Upper lobe of left lung (tissue), 6 donors: ENCODE data around the gene ATP9A. TPM values are rescaled to one million over a fixed set of nuclear protein-coding genes. Genes with fewer than 3 reads are reported as not detected.
A peak's percentile ranks its signal among the peaks of the same experiment; 100 is the strongest.

Source experiments
- ATAC-seq, 2 donors: fragments of 200-7000 bp; cut with Tn5 transposase; one replicate each; pipeline ENCODE4 v1.9.1; 2022; ENCODE audit warnings: mild to moderate bottlenecking in 2 of 2, moderate library complexity in 2 of 2; ENCODE audit not compliant: low FRiP score in 2 of 2
- DNase-seq, 2 donors: peaks; one replicate each; pipeline ENCODE4 v3.0.0-alpha.2; 2019 to 2020
- H3K27ac ChIP-seq, 4 donors: fragments of 200-600 bp; sonication (generic); one replicate each; pipeline ENCODE4 v1.5.1; 2016 to 2019
- H3K27me3 ChIP-seq, 4 donors: fragments of 200-600 bp; sonication (generic); one replicate each; pipeline ENCODE4 v1.5.1; 2017 to 2019
- H3K36me3 ChIP-seq, 4 donors: fragments of 200-600 bp; sonication (generic); one replicate each; pipeline ENCODE4 v1.5.1; 2016 to 2019
- H3K4me1 ChIP-seq, 4 donors: fragments of 200-600 bp; sonication (generic); one replicate each; pipeline ENCODE4 v1.5.1; 2018 to 2019
- H3K4me3 ChIP-seq, 4 donors: fragments of 200-600 bp; sonication (generic); one replicate each; pipeline ENCODE4 v1.5.1; 2017 to 2019; ENCODE audit warnings: mild to moderate bottlenecking in 2 of 4, moderate library complexity in 1 of 4
- H3K9me3 ChIP-seq, 4 donors: fragments of 200-600 bp; sonication (generic); one replicate each; pipeline ENCODE4 v1.5.1; 2018 to 2019
- EP300 ChIP-seq, 4 donors: sonication (generic); formaldehyde crosslinking; IDR thresholded peaks; one replicate each; pipeline ENCODE4 v1.5.1; 2017; ENCODE audit warnings: antibody characterized with exemption in 4 of 4, control low read depth in 2 of 4
- POLR2A ChIP-seq, 4 donors: fragments of 450-650 bp; IDR thresholded peaks; one replicate each; pipeline ENCODE4 v1.5.1; 2016 to 2017; ENCODE audit warnings: antibody characterized with exemption in 4 of 4, mild to moderate bottlenecking in 2 of 4
- POLR2AphosphoS5 ChIP-seq, 2 donors: sonication (generic); formaldehyde crosslinking; IDR thresholded peaks; one replicate each; pipeline ENCODE4 v1.5.1; 2017; ENCODE audit warnings: antibody characterized with exemption in 2 of 2
- WGBS, 2 donors: methylation state at CpG; one replicate each; pipeline ENCODE4 v1.1.5; 2017 to 2018; 5-methylcytosine and 5-hydroxymethylcytosine counted together
- total RNA-seq, 6 donors: library from RNA; depleted of rRNA in 4 of 6; stranded (reverse); fragments of >200 nt in 4 of 6; gene quantifications; one replicate each; pipeline versions ENCODE4 v1.1.0 to v1.2.1, GENCODE V29; 2016 to 2021
- TF ChIP-seq, protein P1 (sequence below), 6 experiments: fragments of 450-650 bp in 4 of 6; fragments of 200-600 bp in 2 of 6; sonication (generic) in 2 of 6; IDR thresholded peaks; one replicate each; pipeline ENCODE4 v1.5.1; 2016 to 2019; ENCODE audit warnings: antibody characterized with exemption in 6 of 6
- donor health status: DM: no; HTN: no; CAD: no; lungs with moderate emphysema.
- donor health status: DM: no; HTN: yes; CAD: no; lungs with severe emphysema.

The ATP9A gene
- total RNA-seq, 6 donors from 2014 or later: 15.7 to 31.3 (median 22.8) TPM

DNA sequence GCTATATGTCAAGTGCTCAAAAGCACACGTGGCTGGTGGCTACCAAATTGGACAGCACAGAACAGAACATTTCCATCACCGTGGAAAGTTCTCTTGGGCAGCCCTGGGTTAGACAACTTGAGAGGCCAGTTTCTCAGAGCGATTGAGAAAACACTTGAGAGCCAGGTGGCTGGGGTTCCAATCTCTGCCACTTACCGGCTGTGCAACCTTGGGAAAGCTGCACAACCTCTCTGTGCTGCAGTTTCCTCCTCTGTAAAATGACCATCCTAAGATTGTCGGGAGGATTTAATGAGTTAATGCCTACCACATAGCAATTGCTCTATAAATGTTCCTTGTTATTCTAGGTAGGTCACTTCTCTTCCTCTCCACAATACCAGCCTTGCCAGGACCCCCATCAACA is 200.6 kb downstream of the ATP9A start:
- DNase-seq (no peak), ATAC-seq (no peak)
- Histone ChIP-seq H3K27me3 (peaks cover 0 to under 1% (median 0%) of the 10 kb centered on the region in 4 donors), H3K9me3 (no peaks in the 10 kb centered on the region), H3K27ac (no peak overlapping the region), H3K36me3 (no peaks in the 10 kb centered on the region), H3K4me3 (no peak overlapping the region), H3K4me1 (peaks cover 8 to 15% (median 13%) of the 10 kb centered on the region in 4 donors)
- TF ChIP-seq, protein P1, sequence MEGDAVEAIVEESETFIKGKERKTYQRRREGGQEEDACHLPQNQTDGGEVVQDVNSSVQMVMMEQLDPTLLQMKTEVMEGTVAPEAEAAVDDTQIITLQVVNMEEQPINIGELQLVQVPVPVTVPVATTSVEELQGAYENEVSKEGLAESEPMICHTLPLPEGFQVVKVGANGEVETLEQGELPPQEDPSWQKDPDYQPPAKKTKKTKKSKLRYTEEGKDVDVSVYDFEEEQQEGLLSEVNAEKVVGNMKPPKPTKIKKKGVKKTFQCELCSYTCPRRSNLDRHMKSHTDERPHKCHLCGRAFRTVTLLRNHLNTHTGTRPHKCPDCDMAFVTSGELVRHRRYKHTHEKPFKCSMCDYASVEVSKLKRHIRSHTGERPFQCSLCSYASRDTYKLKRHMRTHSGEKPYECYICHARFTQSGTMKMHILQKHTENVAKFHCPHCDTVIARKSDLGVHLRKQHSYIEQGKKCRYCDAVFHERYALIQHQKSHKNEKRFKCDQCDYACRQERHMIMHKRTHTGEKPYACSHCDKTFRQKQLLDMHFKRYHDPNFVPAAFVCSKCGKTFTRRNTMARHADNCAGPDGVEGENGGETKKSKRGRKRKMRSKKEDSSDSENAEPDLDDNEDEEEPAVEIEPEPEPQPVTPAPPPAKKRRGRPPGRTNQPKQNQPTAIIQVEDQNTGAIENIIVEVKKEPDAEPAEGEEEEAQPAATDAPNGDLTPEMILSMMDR (IDR thresholded peaks at IDR 0.05): no peak
- no peak for TF ChIP-seq POLR2A (IDR thresholded peaks at IDR 0.05)
- no peak for TF ChIP-seq POLR2AphosphoS5 (IDR thresholded peaks at IDR 0.05)
- no peak for TF ChIP-seq EP300 (IDR thresholded peaks at IDR 0.05)
- 64 to 78% methylated on average over 5 of the region's 5 CpGs for WGBS, 2 donors

DNA sequence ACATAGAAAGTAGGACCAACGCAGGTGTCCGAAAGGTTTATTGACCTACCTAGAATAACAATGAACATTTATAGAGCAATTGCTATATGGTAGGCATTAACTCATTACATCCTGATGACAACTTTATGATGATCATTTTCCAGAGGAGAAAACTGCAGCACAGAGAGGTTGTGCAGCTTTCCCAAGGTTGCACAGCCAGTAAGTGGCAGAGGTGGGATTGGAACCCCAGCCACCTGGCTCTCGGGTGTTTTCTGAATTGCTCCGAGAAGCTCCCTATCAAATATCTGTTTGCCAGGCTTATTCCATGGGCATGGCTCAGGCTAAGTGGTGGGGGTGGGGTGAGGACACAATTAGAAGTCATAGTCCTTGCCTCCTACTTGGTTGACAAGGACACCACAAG is 201.6 kb downstream of the ATP9A start:
- DNase-seq (no peak), ATAC-seq (no peak)
- Histone ChIP-seq H3K27me3 (peaks cover 0 to 9% (median 0%) of the 10 kb centered on the region in 4 donors), H3K27ac (no peak overlapping the region), H3K36me3 (no peaks in the 10 kb centered on the region), H3K4me3 (no peak overlapping the region), H3K9me3 (no peaks in the 10 kb centered on the region), H3K4me1 (peaks cover 15 to 26% (median 24%) of the 10 kb centered on the region in 4 donors)
- 93 to 100% methylated on average over 2 to 4 of the region's 4 CpGs for WGBS, 2 donors
- TF ChIP-seq POLR2AphosphoS5 (IDR thresholded peaks at IDR 0.05) (no peak), EP300 (IDR thresholded peaks at IDR 0.05) (no peak), POLR2A (IDR thresholded peaks at IDR 0.05) (no peak)
- TF ChIP-seq, protein P1 (IDR thresholded peaks at IDR 0.05): no peak

DNA sequence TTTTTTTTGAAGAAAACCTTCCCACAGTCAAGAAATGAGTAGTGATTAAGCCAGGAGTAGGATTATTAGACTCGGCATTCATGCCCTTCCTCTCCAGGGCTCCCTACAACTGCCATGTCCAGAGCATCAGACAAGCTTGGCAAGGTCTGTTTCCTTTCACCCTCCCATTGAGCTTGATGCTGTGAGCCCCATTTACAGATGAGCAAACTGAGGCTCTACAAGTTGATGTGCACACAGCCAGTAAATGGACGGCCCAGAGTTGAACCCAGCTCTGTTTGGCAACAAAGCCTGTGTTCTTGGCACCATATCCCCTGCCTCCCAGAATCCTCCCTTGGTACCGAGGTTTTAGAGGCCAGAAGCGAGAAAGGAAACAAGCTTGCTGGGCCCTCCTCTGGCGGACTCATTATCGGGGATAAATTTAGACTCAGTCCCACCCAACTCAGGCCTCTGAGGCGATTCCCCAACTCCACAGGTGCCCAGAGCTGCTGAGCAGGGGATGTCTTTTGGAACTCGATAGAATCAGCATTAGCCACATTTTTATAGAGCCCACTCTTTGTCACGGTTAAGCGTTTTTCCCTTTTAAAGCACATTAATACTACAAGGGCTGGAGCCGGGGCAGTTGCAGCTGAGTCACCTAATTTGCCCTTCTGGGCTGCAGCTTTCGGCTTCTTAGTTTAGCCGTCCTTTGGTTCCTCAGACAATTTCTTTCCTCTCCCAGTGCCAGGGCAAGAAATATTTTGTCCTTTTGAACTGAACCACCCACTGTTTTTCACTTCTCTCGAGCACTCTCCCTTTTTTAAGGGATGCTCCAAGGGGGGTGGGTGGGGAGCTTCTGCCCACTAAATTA is 202.7 kb downstream of the ATP9A start:
- H3K27ac ChIP-seq: no peak overlapping the region
- no peak for TF ChIP-seq EP300 (IDR thresholded peaks at IDR 0.05)
- TF ChIP-seq, protein P1 (IDR thresholded peaks at IDR 0.05): no peak
- TF ChIP-seq POLR2A (IDR thresholded peaks at IDR 0.05): no peak
- no peak for TF ChIP-seq POLR2AphosphoS5 (IDR thresholded peaks at IDR 0.05)

DNA sequence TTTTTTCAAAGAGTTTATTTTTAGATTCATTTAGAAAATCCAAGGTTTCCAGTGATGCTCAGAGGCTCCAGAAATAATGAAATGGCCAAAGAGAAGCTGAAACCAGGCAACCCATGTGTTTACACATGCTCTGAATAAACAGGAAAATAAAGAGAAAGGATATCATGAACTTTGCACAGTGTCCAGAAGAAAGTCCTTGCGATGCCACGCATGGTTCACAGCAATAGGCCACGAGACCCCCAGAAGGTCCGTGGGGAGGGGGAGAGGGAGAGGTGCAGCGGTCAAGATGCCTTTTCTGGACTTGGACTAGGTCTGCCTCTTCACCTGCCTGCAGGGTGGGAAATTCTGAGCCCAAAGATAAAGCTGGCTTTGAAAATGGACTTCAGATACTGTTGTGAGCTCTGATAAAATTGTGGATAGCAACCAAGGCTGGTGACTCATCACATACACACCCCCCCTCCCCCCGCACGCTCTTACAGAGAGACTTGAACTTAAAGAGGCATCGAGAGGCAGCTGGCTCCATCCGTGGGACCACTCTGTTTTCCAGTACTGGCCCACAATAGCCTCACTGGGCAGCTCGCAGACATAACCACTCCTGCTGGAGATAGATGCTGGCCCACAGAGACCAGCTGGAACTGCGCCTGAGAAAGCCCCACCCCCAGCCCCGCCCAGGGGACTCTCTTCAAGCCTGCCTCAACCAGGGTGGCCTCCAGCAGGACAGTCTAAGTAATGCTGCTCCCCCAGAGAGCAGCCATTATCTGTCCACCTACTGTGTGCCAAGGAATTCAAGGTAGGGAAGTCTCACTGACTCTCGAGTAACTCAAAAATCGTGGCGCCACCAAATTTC is 204.5 kb downstream of the ATP9A start:
- ATAC-seq: peak; percentile 67 to 73
- Histone ChIP-seq H3K4me1 (peaks cover 24 to 37% (median 33%) of the 10 kb centered on the region in 4 donors), H3K9me3 (no peaks in the 10 kb centered on the region), H3K27ac (peak overlapping the region in 3 of 4 donors; percentile 73 to 84 (median 80)), H3K4me3 (peak overlapping the region in 2 of 4 donors; percentile 44 to 53), H3K27me3 (peaks cover 0 to 17% (median 0%) of the 10 kb centered on the region in 4 donors), H3K36me3 (no peaks in the 10 kb centered on the region)
- 25 to 39% methylated on average over 11 to 15 of the region's 15 CpGs for WGBS, 2 donors
- TF ChIP-seq POLR2AphosphoS5 (IDR thresholded peaks at IDR 0.05) (no peak), EP300 (IDR thresholded peaks at IDR 0.05) (peak in 1 of 4 donors; percentile 35)
- DNase-seq: peak; percentile 32 to 85

More for the DNA sequence above, 202.7 kb downstream of the ATP9A start:
- DNase-seq: no peak
- no peak for ATAC-seq
- no peak overlapping the region for H3K4me3 ChIP-seq
- no peaks in the 10 kb centered on the region for H3K9me3 ChIP-seq
- peaks cover 24 to 36% (median 33%) of the 10 kb centered on the region in 4 donors for H3K4me1 ChIP-seq
- WGBS, 2 donors: 65 to 73% methylated on average over 13 to 14 of the region's 14 CpGs
- H3K36me3 ChIP-seq: no peaks in the 10 kb centered on the region
- peaks cover 0 to 12% (median 0%) of the 10 kb centered on the region in 4 donors for H3K27me3 ChIP-seq

DNA sequence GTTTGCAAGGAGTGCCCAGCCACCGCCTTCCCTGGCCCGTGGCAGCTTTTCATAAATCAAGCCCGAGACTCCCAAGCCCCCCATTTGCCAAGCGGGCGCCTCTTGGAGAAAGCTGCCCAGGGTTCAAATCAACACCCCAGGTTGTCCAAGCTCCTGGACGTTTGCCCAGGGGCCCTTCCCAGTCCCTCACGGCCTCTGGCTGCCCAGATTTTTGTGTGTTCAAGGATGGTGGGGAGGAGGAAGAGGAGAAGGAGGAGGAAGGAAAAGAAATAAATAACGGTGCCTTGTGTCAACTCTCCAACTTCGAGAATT is 205.1 kb downstream of the ATP9A start:
- Histone ChIP-seq H3K4me3 (peak overlapping the region in 3 of 4 donors; percentile 44 to 53 (median 47)), H3K9me3 (no peaks in the 10 kb centered on the region), H3K36me3 (no peaks in the 10 kb centered on the region), H3K4me1 (peaks cover 24 to 37% (median 33%) of the 10 kb centered on the region in 4 donors), H3K27me3 (peaks cover 0 to 17% (median 0%) of the 10 kb centered on the region in 4 donors), H3K27ac (peak overlapping the region in 3 of 4 donors; percentile 73 to 84 (median 80))
- TF ChIP-seq POLR2AphosphoS5 (IDR thresholded peaks at IDR 0.05) (no peak), POLR2A (IDR thresholded peaks at IDR 0.05) (no peak), EP300 (IDR thresholded peaks at IDR 0.05) (no peak)
- TF ChIP-seq, protein P1 (IDR thresholded peaks at IDR 0.05): no peak
- ATAC-seq: no peak
- WGBS, 2 donors: 1 to 5% methylated on average over 8 to 9 of the region's 9 CpGs
- no peak for DNase-seq
